Kidney capillary endothelial cell (primary cell): ENCODE measurements around the gene SIGLEC6.

Source experiments
- DNase-seq: peaks from one replicate; pipeline ENCODE4 v3.0.0-alpha.2; 2018; ENCODE audit warnings: low spot score

SIGLEC6 gene

GRCh38 chr19:51531349-51532315 lies at the start of gene SIGLEC6:
TSS of gene SIGLEC6 (minus strand) at chr19:51531670. CDS start at chr19:51531648, 22 bp downstream.
- DNase-seq = no peak

GRCh38 chr19:51576850-51577249 lies 45.4 kb upstream of the SIGLEC6 start:
- DNase-seq = no peak

GRCh38 chr19:51573331-51573730 lies 41.9 kb upstream of the SIGLEC6 start:
- peak; percentile 9 for DNase-seq

GRCh38 chr19:51572908-51573307 lies 41.4 kb upstream of the SIGLEC6 start:
- peak; percentile 69 for DNase-seq

- peak; percentile 14 for DNase-seq
Measured at GRCh38 chr19:51572410-51572809, 40.9 kb upstream of the SIGLEC6 start.

- peak; percentile 6 for DNase-seq
Measured at GRCh38 chr19:51571599-51571998, 40.1 kb upstream of the SIGLEC6 start.

- DNase-seq = peak; percentile 95
Measured at GRCh38 chr19:51570962-51571575, 39.6 kb upstream of the SIGLEC6 start, which contains the start of gene ZNF175. TSS of gene ZNF175 (plus strand) at chr19:51571283. CDS start at chr19:51573330, 2,047 bp downstream.

GRCh38 chr19:51568456-51568855 lies 37.0 kb upstream of the SIGLEC6 start:
- no peak for DNase-seq

- no peak for DNase-seq
Measured at GRCh38 chr19:51567583-51567982, 36.1 kb upstream of the SIGLEC6 start.

- DNase-seq = no peak
Measured at GRCh38 chr19:51566489-51567100, 35.1 kb upstream of the SIGLEC6 start.

- no peak for DNase-seq
Measured at GRCh38 chr19:51565583-51565982, 34.1 kb upstream of the SIGLEC6 start.

GRCh38 chr19:51564791-51565190 lies 33.3 kb upstream of the SIGLEC6 start:
- DNase-seq = no peak

- DNase-seq = no peak
Measured at GRCh38 chr19:51560339-51560738, 28.9 kb upstream of the SIGLEC6 start.

GRCh38 chr19:51559240-51559639 lies 27.8 kb upstream of the SIGLEC6 start:
- DNase-seq = no peak

- DNase-seq = peak; percentile 27
Measured at GRCh38 chr19:51552996-51553725, 21.7 kb upstream of the SIGLEC6 start.

- DNase-seq = no peak
Measured at GRCh38 chr19:51552608-51552995, 21.1 kb upstream of the SIGLEC6 start.

- no peak for DNase-seq
Measured at GRCh38 chr19:51551673-51552432, 20.4 kb upstream of the SIGLEC6 start.

GRCh38 chr19:51550848-51551672 lies 19.6 kb upstream of the SIGLEC6 start:
- no peak for DNase-seq

- no peak for DNase-seq
Measured at GRCh38 chr19:51549533-51550324, 18.3 kb upstream of the SIGLEC6 start.
